ENCODE measurements around the gene ZNF281.
"Not testable (repeated sequence)": the region's sequence is repeated elsewhere in the genome, so short reads cannot be mapped to it uniquely, and the experiment has no call there.

The ZNF281 gene

GRCh38 chr1:200363264-200363933 is 46.4 kb downstream of the ZNF281 start:
- DNase-seq (ENCODE audit: low spot score), result no peak

GRCh38 chr1:200362421-200362820 is 47.4 kb downstream of the ZNF281 start:
- no peak for DNase-seq (ENCODE audit: low spot score)

- no peak for DNase-seq (ENCODE audit: low spot score)
Observed at GRCh38 chr1:200359610-200360163, 50.1 kb downstream of the ZNF281 start.

GRCh38 chr1:200357925-200358324 is 51.9 kb downstream of the ZNF281 start:
- not testable (repeated sequence) for DNase-seq (ENCODE audit: low spot score)

GRCh38 chr1:200355801-200356200 is 54.0 kb downstream of the ZNF281 start:
- no peak for DNase-seq (ENCODE audit: low spot score)
